GM18519 (cell line): Measurements from ENCODE around the gene ZNF74.
"Not testable (repeated sequence)": the region's sequence is repeated elsewhere in the genome, so short reads cannot be mapped to it uniquely, and the experiment has no call there.

Experiments
- ATAC-seq: cut with Tn5 transposase; IDR thresholded peaks from one replicate; pipeline ENCODE4 v1.9.1; 2021; ENCODE audit warnings: mild to moderate bottlenecking, moderate library complexity; ENCODE audit not compliant: unreplicated experiment, low FRiP score

Gene ZNF74

DNA sequence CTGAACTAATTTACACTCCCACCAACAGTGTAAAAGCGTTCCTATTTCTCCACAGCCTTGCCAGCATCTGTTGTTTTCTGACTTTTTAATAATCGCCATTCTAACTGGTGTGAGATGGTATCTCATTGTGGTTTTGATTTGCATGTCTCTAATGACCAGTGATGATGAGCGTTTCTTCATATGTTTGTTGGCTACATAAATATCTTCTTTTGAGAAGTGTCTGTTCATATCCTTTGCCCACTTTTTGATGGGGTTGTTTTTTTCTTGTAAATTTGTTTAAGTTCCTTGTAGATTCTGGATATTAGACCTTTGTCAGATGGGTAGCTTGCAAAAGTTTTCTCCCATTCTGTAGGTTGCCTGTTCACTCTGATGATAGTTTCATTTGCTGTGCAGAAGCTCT is 21.7 kb downstream of the ZNF74 start:
- not testable (repeated sequence) for ATAC-seq

DNA sequence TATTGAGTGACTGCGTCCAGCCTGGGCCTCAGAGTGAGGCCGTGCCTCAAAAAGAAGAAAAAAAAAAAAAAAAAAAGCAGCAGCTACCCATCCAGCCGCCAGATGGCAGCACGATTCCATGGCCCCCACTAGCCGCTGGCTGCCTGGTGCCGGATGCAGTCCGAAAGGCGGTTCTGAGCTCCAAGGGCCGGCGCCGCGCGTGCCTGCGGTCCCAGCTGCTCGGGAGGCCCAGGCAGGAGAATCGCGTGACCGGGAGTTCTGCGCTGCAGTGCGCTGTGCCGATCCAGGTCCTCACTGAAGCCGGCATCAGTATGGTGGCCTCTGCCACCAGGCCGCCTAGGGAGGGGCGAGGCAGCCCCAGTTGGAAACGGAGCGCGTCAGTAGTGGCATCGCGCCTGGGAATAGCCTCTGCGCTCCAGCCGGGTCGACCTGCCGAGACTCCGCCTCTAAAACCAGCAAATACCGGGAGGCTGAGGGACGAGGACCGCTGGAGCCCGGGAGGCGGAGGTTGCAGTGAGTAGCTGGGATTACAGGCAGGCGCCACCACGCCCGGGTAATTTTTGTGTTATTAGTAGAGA is 24.3 kb downstream of the ZNF74 start:
- no peak for ATAC-seq

GRCh38 chr22:20419664-20419951 is 25.7 kb downstream of the ZNF74 start:
- no peak for ATAC-seq

DNA sequence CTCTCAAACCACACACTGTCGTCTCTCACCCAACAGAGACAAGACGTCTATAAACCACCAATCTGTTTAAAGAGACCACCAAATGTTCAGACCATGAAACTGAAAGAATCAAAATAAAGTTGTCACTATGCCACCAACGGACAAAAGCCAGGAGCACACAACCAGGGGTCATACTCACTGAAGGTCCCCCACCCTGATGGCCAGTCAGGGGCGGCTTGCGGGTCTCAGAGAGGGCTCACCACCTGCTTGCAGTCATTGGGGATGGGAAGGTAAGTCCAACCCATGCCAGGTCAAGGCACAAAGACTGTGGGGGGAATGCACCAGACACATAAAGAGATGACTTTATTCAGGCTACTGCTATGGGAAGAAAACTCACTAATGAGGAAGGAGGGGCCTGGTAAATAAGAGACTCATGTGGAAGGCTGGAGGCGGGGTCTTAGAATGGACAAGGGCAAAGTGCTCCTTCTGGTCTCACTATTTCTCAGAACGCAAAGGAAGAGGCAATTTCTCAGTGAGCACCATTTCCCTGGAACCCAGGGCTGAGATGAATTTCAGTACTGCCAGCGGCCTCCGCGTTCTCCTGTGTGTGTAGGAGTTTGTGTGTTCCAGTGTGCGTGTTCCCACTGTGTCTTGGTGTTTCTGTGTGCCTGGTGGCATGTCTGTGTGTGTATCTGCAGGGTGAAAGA is 26.3 kb downstream of the ZNF74 start:
- no peak for ATAC-seq

GRCh38 chr22:20421507-20421874 is 27.5 kb downstream of the ZNF74 start:
- no peak for ATAC-seq

DNA sequence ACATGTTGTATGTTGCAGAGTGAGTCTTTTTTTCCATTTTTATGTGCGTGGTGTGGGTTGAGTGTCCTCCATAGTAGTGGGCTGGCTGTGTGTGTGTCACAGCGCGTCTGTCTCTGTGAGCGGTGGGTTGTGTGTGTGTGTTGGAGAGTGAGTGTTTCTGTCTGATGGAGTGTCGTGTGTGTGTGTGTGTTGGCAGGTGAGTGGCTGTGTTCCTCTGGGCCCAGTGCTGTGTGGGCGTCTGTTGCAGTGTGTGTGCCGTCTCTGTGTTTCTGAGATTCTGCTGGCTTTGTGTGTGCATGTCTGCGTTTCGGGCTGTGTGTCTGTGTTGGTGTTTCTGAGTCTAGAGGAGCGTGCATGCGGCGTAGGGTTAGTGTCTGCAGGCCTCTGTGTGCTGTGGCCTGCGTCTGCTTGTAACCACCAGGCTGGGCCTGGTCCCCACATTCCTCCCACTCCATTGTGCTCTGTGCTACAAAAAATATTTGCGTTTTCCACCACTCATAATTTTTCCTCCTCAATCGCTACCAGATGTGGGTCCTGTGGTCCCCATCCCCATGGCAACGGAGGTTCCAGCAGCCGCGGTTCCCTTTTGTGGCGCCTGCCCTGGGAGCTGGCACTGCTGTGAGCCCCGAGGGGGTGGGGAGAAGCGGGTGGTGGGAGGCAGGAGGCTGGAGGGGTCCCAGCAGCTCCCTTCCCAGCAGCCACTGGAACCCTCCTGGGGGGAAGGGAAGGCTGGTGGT is 28.5 kb downstream of the ZNF74 start:
- no peak for ATAC-seq

DNA sequence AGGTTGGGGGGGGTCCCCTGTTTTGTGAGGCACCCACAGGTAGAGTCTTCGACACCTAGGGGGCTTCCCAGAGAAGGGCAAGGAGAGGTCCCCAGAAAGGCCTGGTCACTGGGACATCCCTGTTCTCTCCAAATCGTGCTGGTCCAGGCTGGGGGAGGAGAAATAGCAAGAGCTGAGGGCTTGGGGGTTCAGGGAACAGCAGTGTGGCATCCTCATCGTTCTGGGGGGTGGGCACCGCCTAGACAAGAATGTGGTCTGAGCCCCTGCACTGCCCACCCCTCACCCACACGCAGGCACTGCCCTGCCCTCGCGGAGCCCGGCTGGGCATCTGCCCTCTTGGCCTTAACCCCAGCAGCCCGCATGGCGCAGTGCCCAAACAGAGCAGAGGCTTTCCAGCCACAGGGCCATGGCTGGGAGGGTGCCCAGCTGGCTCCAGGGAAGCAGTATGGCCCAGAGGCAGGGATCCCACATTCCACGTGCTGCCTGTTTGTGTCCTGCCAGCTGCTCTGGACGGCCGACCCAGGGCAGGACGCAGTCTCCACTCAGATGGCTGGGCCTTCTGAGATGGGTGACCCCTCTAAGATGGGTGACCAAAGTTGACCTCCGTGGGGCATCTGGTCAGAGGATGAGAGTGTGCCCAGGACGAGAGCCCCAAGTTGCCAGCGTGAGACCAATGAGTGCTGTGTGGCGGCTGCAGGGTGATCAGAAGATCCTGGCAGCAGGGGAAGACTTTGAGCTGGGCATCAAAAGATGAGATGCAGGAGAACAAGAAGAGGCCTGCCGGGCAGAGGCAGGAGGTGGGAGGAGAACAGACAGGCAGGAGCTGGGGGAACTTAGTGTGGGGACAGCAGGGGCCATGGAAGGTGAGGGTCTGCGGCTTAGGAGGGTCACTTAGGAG is 29.3 kb downstream of the ZNF74 start:
- ATAC-seq, result no peak

DNA sequence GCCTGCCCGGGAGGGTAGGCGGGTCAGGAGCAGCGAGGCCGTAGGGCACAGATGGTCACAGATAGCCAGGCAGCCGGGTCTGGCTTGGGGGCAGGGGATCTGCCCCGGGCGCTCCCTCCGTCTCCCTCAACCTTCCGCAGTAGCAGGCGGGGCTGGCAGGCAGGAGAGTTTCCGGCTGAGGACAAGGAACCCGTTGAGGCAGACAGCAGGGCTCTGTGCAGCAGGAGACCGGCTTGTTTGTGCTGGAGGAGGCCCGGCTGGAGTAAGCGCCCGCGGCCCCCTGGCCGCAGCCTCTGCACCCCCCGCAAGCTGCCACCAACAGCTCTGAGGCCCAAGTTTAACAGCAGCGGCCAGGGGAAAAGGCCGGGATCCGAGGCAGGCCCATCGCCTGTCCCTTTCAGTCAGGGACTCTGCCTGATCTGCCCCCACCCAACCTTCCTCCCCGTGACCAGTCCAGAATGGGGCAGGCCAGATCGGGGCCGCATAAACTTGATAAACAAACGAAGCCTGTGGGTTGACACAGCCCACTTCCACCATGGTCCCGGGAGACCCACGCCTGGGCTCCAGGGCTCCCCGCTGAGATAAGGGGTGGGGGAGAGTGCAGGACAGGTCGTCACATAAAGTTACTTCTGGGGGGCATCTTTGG is 30.1 kb downstream of the ZNF74 start:
- ATAC-seq, result no peak

- no peak for ATAC-seq
Observed at GRCh38 chr22:20424568-20424931, 30.6 kb downstream of the ZNF74 start.

- ATAC-seq, result no peak
Observed at GRCh38 chr22:20424932-20425565, 31.1 kb downstream of the ZNF74 start.

DNA sequence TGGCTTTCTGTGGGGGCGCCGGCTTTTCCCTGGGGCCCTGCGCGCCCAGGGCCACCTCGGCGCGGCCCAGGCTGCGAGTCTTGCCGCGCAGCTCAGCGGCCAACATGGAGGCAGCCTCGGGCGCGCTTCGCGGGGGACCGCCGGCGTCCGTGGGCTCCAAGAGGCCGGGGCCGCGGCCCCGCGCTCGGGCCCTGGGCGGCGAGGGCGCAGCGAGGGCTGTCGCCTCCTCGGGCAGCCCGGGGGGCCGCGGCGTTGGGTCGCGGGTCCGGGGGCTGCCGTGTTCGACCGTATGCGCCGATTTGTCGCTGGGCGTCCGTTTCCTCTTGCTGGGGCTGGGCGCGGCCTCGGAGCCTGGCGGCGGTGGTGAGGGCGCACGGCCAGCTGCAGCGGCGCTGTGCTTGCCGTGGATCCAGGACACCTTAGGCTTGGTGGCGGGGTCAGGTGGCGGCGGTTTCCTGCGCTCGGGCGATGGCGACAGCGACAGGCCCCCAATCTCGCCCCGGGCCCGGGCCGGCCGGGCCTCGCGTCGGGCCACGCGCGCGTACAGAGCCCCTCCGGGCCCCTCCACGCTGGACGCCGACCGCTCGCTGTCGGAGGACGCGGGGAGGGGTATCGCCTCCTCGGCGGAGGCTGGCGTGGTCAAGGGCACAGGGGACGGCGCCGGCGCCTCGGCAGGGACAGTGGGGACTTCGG is 31.8 kb downstream of the ZNF74 start:
- ATAC-seq, result no peak

- no peak for ATAC-seq
Observed at GRCh38 chr22:20426259-20426615, 32.3 kb downstream of the ZNF74 start.

DNA sequence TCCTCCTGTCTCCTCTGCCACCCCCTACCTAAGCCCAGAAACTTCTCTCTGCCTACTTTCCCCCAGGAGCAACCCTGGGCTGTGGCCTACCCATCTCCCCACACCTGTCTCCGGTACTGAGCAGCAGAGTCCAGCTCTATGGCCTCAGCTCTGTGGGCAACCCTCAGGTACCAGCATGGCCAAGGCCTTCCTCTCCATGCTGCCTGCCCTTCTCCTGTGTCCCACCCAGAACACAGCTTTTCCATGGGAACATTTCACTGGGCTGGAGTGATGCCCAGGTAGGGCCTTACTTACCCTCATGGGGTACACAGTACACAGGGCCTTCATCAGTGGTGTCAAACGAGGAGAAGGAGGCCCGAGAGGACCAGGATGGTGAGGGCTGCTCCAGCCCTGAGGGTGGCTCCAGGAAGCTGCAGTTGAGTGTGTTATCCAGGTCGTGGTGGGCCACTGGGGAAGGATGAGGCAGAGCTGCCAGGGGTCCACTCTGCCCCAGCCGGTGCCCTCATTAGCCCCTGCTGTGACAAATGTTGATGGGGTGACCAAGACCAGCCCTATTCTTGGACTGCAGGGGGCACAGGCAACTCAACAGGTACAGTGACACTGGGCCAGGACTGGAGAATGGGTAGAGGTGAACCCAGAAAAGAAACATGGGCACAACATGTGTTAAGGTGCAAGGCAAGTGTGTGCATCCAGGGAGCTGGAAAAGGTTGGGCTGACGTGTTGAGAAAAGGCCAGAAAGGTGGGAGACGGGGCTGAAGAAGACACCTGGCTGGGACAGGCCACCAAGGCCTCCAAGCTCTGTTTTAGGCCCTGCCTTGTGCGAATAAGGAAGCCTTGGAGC is 33.4 kb downstream of the ZNF74 start:
- ATAC-seq, result no peak

GRCh38 chr22:20427945-20428417 is 34.0 kb downstream of the ZNF74 start:
- ATAC-seq, result no peak

GRCh38 chr22:20428496-20429253 is 34.7 kb downstream of the ZNF74 start:
- no peak for ATAC-seq

DNA sequence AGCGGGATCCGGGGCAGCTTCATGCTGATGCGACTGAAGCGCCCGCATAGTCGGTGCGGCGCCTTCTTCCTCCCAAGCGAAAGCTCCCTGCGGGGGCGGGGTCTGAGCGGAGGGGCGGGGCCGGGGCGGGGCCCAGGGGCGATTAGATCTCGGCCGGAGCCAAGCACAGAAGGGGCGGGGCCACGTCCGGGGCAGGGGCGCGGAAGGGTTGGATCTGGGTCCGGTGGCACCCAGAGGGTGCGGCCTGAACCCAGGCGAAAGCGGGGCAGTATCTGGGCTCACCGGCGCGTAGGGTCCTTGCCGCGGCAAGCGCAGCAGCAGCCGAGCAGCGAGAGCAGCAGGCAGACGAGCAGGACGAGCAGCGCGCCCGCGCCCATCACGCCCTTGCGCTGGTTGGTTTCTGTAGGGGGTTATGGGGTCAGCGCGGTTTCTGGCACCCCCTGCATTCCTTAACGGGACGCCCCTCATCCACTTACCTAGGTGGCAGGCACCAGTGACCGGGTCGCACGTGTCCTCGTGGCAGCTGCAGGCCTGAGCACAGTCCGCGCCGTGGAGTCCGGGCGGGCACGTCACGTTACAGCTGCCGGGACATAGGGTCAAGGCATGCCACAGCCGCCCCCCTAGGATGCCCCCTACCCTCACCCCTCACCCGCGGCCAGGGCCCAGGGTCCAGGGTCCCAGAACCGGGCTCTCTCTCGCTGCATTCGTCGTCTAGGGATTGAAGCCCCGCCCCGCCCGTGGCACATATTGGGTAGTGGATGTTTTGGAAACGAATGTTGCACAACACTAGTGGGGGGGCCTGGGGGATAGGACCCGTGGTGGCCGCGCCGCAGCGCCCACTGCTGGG is 35.5 kb downstream of the ZNF74 start:
- ATAC-seq, result no peak

GRCh38 chr22:20430101-20430719 is 36.3 kb downstream of the ZNF74 start:
- no peak for ATAC-seq
